ENCODE data around the gene FEV.
A peak's percentile ranks its signal among the peaks of the same experiment; 100 is the strongest.

FEV gene

DNA sequence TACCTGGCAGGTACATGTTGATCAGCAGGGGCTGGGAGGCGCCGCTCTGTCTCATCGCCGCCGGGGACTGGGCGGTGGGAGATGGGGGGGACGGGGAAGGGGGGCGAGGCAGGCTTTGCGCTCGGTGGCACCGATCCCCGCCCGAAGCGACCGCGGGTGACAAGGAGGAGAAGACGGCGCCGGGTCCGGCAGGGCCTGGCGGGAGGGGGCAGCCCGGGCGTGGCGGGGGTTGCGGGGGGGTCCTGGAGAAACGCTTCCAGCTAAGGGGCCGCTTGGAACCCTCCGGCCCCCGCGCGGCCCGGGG lies at the start of gene FEV:
Gene FEV, minus strand, starts transcription at position 164 of the 304 bp plus-strand sequence. Its CDS starts 109 bp downstream, at position 55.
- no peak for DNase-seq

DNA sequence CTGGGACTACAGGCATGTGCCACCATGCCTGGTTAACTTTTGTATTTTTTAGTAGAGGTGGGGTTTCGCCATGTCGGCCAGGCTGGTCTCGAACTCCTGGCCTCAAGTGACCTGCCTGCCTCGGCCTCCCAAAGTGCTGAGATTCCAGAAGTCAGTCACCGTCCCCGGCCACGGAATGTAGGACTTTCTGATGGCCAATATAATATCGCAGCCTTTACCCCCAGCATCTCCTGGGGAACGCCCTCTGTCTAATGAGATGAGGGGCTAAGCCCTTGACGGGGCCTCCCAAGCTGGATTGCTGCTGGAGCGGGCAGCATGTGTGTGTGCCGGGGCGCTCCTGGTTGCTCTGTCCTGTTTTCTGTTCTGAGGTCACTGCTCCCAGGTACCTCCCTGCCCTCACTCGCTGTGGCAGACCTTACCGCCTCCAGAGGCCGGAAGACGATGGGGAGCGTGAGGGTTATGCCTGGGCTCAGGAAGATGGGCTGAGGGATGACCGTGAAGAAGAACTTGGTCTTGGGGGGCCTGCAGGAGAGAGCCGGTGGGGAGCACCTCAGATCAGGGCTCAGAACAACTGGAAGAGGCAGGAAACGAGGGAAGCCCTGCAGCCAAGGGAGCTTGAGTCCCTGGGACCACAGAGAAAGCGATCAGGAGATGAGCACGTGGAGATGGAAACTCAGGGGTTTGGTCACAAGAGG lies 47.2 kb upstream of the FEV start:
- DNase-seq = no peak

GRCh38 chr2:219031005-219031738 lies 46.2 kb upstream of the FEV start:
- no peak for DNase-seq

DNA sequence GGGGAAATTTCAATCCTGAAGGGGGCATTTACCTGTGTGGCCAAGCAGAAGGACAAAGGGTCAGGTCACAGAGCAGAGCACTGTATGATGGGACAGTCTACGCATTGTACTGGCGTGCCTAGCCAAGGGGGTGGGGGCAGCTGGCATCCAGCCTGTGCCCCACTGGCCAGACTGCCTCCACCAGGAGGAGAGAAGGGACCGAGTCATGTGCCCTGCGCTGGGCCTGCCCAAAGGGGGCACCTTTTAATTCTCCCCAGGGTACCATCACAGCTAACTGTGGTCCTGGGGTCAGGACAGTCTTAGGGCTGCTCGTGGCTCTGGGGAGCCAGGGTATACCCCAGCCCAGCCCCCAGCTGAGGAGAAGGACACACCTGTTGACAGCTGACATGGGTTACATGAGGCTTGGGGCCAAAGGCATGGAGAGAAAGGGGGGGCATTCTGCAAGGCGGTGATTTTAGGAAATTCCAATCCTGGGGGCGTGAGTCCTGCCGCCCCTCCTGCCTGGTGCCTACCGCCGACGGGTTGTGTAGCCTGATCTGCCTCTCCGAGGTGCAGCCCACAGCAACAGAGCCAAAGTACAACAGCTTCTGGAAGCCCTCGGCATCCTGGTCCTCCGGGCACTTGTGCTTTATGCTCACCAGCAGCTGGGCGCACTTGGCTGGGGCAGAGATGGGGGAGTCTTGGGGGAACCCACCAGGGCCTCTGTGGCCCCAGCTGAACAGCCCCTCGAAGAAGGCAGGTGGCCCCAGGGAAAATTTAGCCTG lies 45.4 kb upstream of the FEV start:
- no peak for DNase-seq

DNA sequence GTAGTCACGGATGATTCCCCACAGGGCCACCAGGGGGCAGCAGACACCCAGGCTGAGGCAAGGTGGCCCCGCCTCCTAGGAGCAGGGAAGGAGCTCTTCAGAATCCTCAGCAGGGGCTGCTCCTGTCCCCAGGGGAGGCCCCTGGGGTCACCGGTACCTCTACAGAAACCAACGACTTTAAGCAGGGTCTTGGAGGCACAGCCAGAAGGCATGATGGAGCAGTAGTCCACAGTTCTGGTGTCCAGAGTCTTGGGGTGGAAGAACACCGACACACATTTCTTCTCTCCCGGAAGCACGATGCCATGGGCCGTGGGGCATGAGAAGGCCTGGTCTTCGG lies 44.8 kb upstream of the FEV start:
- peak; percentile 81 for DNase-seq

DNA sequence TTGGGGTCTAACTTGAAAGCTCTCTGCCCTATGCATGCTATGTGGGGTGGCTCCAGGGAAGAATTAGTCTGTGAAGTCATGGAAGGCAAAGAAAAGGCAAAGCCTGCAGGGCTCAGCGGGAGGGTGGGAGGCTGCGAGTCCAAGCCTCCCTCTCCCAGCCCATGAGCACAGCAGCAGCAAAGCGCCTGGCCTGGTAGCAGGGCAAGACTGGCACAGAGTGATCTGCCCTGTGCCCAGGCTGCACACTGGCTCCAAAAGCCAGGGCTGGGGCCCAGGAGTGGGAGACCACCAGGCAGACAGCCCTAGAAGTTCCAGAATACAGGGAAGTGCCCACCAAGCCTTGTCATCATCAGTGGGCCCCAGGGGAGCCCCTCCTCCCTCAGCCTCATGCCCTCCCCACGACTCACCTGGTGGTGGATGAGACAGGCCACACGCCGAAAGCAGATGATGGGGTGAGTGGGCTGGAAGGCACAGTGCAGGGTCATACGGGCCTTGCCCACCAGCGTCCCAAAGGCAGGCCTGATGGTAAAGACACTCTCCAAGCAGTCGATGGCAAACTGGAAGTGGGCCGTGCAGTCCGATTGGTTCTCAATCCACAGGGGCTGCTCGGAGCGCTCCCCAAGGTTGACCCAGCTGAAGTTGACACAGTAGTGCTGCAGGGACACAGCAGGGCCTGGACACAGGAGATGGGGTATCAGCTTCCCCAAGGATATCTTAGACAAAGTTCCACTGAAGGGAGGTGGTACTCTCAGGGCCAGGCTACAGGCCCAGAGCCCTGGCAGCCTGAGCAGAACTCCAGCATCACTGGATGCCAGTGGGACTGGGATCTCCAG lies 44.2 kb upstream of the FEV start:
- DNase-seq = no peak

GRCh38 chr2:219028141-219028540 lies 43.2 kb upstream of the FEV start:
- DNase-seq = no peak

- DNase-seq = no peak
Observed at GRCh38 chr2:219027511-219028055, 42.6 kb upstream of the FEV start.

DNA sequence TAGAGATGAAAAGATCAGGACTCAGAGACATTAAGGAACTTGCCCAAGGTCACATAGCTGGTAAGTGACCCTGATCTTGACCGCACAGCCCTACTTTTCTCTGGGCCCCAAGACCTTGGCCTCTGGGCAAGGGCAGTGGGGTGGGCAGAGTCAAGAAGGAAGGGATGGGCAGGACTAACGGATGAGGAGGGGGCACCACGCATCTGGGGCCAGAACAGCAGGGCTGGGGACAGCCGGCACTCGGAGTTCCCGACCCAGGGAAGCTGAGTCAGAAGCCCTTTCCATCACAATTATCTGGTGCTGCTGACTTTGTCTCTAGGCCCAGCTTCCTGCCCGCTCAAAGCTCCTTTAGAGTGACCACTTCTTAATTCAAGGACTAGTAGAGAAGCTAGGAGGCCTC lies 42.0 kb upstream of the FEV start:
- no peak for DNase-seq

GRCh38 chr2:219025637-219026585 lies 40.9 kb upstream of the FEV start:
- DNase-seq = no peak

DNA sequence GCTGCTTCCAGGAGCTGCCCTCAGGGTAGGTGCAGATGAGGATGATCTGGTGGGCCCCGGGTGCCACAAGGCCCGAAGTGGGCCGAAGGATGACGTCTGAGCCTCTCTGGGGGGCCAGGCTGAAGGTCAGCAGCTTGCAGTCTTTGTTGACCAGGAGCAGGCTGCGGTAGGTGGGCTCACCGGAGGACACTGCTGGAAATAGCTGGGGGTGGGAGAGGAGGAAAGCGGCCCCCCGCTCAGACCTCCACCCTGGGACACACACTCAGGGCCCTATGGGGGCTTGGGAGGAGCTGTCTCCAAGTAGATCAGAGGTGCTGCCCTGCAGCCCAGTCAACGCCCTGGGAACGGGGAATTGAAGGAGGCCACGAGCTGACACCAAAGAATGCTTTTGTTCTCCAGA lies 39.1 kb upstream of the FEV start:
- no peak for DNase-seq

DNA sequence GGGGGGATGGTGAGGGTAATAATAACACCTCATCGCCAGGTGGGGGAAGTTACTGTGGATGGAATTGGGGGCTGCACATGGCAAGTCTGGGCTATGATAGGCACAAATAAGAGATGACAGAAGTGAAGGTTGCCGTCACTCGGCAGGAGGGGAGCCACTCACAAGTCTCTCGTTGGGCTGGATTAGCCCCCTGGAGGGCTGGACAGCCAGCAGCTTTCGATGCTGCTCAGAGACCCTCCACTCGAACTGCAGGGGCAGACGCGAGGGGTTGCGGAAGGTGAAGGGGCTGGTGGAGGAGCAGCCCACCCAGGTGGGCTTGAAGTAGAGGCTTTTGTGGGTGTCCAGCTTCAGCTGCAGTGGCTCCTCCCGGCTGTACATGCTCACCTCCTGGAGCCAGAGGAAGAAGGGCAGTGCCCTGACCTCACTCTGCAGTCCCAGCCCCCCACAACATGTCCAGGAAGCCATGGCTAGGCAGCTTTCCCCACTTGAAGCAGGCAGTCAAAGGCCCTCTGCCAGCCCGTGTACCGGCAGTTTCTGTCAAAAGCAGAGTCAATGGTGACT lies 38.1 kb upstream of the FEV start:
- DNase-seq = no peak

- no peak for DNase-seq
Observed at GRCh38 chr2:219022616-219023015, 37.6 kb upstream of the FEV start.

- no peak for DNase-seq
Observed at GRCh38 chr2:219022041-219022440, 37.1 kb upstream of the FEV start.

DNA sequence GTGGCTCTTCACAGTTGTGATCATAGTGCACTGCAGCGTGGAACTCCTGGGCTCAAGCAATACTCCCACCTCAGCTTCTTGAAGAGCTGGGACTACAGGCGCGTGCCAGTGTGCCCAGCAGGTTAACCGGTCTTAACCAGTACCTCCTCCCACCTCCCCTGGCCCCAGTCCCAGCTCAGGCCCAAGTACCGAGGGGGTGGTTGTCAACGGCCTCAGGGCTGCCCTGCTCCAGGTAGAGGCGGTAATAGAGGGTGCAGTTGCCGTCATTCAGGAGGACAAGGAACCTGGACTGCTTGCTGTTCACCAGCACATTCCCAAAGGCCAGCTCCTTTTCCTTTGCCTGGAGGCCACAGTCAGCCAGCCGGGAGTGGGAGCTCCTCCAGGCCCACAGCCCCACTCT lies 36.6 kb upstream of the FEV start:
- DNase-seq = no peak

- no peak for DNase-seq
Observed at GRCh38 chr2:219020604-219021365, 35.8 kb upstream of the FEV start.

- DNase-seq = no peak
Observed at GRCh38 chr2:219019436-219019835, 34.5 kb upstream of the FEV start.

DNA sequence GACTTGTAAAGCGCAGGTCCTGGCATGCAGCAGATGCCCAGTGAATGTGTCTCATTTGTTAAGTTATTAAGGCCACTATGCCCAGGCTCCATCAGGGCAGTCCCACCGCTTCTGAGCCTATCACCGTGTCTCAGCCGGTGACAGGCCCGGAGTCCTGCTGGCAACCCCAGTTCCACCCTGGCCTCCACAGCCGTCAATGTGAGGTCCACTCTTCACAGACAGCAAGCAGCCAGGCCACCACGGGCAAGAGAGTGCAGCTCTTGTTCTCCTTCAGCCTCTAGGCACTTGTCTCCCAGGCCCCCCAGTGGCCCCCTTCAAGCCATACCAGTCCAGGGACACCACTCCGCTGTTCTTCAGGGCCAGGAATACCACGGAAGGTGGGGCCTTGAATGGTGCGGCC lies 33.7 kb upstream of the FEV start:
- DNase-seq = no peak

- DNase-seq = no peak
Observed at GRCh38 chr2:219018286-219018685, 33.3 kb upstream of the FEV start.

DNA sequence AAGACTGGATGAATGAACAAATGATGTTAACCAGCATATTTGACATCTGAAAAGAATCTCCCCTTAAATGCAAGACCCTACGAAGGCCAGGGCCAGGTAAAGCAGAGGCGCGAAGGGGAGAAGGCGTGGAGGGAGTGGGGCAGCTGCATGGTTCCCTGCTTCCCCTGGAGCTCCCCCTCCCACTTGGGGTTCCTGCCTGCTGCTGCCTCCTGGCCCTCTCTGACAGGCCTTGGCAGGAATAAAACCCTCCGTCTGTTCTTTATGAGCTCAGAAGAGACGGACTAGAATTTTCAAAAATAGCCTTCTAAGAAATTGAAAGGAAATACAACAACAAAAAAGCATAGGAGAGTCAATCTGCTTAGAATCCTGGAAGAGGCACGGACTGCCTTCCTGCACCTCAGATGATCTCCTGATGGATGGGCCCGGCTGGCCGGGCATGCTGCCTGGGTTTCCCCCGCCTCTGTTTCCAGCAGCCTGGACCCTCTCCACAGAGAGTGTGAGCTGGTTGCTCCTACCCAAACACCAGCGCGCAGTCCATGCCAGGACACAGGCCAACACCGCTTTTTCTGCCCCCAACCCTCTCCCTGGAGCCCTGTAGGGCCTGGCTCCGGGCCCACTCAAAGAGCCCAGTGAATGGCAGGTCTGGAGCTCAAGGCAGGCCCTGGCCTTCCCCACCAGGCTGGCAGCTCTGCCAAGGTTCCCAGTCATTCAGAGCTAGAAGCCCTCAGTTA lies 32.4 kb upstream of the FEV start:
- DNase-seq = no peak

Measured in hematopoietic multipotent progenitor cell treated with erythropoietin and hydrocortisone succinate and interleukin-3 and kit ligand, for 6 days (in vitro differentiated cells).